ENCODE measurements around the gene GIN1.
"Not testable (repeated sequence)": the region's sequence is repeated elsewhere in the genome, so short reads cannot be mapped to it uniquely, and the experiment has no call there.

GRCh38 chr5:103142132-103142531 lies 22.2 kb upstream of the GIN1 start:
- TF ChIP-seq CTCF (conservative IDR thresholded peaks at IDR 0.05; ENCODE audit: low read depth in 2 of 2); EZH2 (IDR thresholded peaks at IDR 0.05; ENCODE audit: low read depth, unreplicated experiment); POLR2AphosphoS5 (IDR thresholded peaks at IDR 0.05; ENCODE audit: low read depth); CREB1 (CRISPR knock-in tag; IDR thresholded peaks at IDR 0.05; ENCODE audit: low read depth); EZH2phosphoT487 (IDR thresholded peaks at IDR 0.05; ENCODE audit: unreplicated experiment); JUNB (IDR thresholded peaks at IDR 0.05; ENCODE audit: unreplicated experiment); ZNF114 (CRISPR knock-in tag; IDR thresholded peaks at IDR 0.05): not testable (repeated sequence)
- TF ChIP-seq, protein P1, sequence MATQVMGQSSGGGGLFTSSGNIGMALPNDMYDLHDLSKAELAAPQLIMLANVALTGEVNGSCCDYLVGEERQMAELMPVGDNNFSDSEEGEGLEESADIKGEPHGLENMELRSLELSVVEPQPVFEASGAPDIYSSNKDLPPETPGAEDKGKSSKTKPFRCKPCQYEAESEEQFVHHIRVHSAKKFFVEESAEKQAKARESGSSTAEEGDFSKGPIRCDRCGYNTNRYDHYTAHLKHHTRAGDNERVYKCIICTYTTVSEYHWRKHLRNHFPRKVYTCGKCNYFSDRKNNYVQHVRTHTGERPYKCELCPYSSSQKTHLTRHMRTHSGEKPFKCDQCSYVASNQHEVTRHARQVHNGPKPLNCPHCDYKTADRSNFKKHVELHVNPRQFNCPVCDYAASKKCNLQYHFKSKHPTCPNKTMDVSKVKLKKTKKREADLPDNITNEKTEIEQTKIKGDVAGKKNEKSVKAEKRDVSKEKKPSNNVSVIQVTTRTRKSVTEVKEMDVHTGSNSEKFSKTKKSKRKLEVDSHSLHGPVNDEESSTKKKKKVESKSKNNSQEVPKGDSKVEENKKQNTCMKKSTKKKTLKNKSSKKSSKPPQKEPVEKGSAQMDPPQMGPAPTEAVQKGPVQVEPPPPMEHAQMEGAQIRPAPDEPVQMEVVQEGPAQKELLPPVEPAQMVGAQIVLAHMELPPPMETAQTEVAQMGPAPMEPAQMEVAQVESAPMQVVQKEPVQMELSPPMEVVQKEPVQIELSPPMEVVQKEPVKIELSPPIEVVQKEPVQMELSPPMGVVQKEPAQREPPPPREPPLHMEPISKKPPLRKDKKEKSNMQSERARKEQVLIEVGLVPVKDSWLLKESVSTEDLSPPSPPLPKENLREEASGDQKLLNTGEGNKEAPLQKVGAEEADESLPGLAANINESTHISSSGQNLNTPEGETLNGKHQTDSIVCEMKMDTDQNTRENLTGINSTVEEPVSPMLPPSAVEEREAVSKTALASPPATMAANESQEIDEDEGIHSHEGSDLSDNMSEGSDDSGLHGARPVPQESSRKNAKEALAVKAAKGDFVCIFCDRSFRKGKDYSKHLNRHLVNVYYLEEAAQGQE (IDR thresholded peaks at IDR 0.05; ENCODE audit: unreplicated experiment), result not testable (repeated sequence)
